ENCODE data around the gene RPL3. TPM values are rescaled to one million over a fixed set of nuclear protein-coding genes. Genes with fewer than 3 reads are reported as not detected.

RPL3 gene
- polyA plus RNA-seq (2013, experiment 1 of 2), result 2,333 TPM
- polyA plus RNA-seq (2013, experiment 2 of 2), result 2,549 TPM

DNA sequence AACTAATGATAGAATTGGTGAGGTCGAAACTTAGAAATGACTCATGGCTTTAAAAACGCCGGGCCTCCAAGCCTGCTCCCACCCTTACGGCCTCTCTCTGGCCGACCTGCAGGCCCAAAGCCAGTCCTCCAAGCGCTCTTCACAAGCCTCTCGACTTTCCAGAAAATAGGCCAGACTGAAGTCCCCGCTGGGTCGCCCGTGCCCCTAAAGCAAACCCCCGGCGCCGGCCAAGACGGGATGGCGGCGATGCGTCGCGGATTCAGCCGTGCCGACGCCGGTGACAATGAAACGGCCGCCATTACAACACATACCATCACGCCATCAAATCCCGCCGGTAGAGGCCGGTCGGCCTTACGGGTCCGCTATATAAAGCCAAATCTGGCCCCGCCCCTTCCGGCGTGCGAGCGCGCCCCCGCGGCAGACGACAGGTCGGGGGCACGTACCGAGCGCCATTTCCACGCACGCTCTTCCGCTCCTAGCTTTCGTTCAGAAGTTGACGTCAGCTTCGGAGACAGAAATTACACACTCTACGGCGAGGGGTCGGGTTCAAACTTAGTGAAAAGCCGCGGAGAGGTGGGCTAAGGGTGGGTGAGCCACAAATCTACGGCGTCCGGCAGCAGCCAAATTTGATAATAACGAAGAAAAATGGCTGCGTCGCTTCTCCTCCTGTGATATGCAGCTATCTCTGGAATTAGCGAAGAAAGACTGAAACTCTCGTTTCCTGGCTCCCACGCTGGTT is at the start of gene RPL3:
TSS of gene RPL3 (minus strand) at position 340 of the 739 bp plus-strand sequence. CDS start at position 314, 26 bp downstream.
- peak within 1 kb of the TSS; percentile 100 for H3K9ac ChIP-seq (ENCODE audit: low read depth, low read length)
- WGBS, result under 1% methylated on average over 65 of the region's 65 CpGs
- H3K4me1 ChIP-seq (ENCODE audit: insufficient read depth, low read length), result peaks cover 12% of the 10 kb centered on the region; the same call in 1 of the 2 replicates
- H3K27ac ChIP-seq (ENCODE audit: low read depth, low read length), result peak within 1 kb of the TSS; percentile 99
- no peaks in the 10 kb centered on the region for H3K27me3 ChIP-seq (ENCODE audit: insufficient read depth, low read length)
- H3K9me3 ChIP-seq (ENCODE audit: insufficient read depth, low read depth, low read length), result no peaks in the 10 kb centered on the region
- H3K36me3 ChIP-seq (ENCODE audit: insufficient read depth, low read length), result peaks cover 46% of the 10 kb centered on the region
- H3K4me3 ChIP-seq (ENCODE audit: low read length), result peak within 1 kb of the TSS; percentile 92

DNA sequence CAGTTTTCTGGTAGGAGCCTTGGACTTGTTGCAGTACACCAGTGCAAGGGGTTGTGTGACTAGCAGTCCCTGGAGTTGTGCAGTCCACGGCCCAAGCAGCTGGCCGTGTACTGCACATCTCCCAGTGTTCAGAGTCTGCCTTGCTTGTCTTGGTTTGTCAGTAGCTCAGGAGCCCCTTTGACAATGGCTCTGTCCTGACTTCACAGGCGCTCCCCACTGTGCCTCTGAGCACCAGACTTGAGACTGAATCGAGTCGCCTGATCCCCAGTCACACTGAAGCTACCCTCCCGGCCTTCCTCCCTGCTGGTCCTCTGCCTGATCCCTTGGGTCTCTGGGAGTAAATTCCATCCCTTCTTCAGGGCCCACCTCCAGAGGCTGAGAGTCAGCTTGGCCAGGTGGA is 49.8 kb upstream of the RPL3 start:
- Histone ChIP-seq H3K27me3 (ENCODE audit: insufficient read depth, low read length) (no peaks in the 10 kb centered on the region), H3K4me1 (ENCODE audit: insufficient read depth, low read length) (no peaks in the 10 kb centered on the region; the same call in 1 of the 2 replicates), H3K9me3 (ENCODE audit: insufficient read depth, low read depth, low read length) (no peaks in the 10 kb centered on the region), H3K36me3 (ENCODE audit: insufficient read depth, low read length) (no peaks in the 10 kb centered on the region), H3K27ac (ENCODE audit: low read depth, low read length) (no peak overlapping the region), H3K9ac (ENCODE audit: low read depth, low read length) (no peak overlapping the region), H3K4me3 (ENCODE audit: low read length) (no peak overlapping the region)
- 79% methylated on average over 6 of the region's 6 CpGs for WGBS

DNA sequence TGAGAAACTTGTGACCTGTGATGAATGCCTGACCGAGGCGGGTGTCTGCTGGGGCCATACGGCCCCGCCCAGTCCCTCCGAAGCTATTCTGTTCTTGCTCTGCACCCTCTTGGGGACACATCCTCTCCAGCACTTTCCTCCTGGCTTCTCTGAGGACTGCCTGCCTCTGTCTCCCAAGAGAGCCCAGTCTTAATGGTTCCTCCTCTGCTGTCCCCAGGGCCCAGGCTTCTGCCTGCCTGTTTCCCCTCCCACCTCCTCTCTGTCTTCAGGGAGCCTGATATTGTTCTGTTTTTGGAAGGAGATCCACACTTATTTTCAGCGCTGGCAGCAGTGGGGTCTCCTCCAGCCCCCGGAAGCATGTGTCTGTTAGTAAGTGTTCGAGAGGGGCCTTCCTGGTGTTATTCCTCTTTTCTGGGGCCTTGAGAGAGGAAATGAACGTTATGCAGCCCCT is 49.1 kb upstream of the RPL3 start:
- no peak overlapping the region for H3K9ac ChIP-seq (ENCODE audit: low read depth, low read length)
- no peak overlapping the region for H3K27ac ChIP-seq (ENCODE audit: low read depth, low read length)
- H3K27me3 ChIP-seq (ENCODE audit: insufficient read depth, low read length), result no peaks in the 10 kb centered on the region
- H3K36me3 ChIP-seq (ENCODE audit: insufficient read depth, low read length), result no peaks in the 10 kb centered on the region
- H3K4me3 ChIP-seq (ENCODE audit: low read length), result no peak overlapping the region
- no peaks in the 10 kb centered on the region for H3K9me3 ChIP-seq (ENCODE audit: insufficient read depth, low read depth, low read length)
- H3K4me1 ChIP-seq (ENCODE audit: insufficient read depth, low read length), result peaks cover 6% of the 10 kb centered on the region; the same call in 1 of the 2 replicates
- 85% methylated on average over 9 of the region's 9 CpGs for WGBS

DNA sequence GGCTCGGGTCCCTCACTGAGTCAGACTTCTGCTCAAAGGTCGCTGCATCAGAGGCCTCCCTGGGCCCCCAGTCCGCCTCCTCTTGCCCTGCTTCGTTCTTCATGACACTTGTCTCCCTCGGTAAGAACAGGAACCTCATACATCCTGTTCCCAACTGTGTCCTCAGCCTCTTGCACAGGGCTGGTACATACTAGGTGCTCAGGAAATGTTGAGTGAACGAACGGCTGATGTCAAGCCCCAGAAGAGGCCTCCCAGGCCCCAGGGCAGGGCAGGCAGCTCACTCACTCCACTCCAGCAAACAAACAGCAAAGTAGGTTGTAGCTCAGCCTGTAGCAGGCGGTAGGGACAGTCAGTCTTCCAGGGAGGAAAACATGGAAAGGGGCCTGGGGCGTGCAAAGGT is 47.6 kb upstream of the RPL3 start:
- Histone ChIP-seq H3K4me3 (ENCODE audit: low read length) (no peak overlapping the region), H3K9ac (ENCODE audit: low read depth, low read length) (no peak overlapping the region), H3K36me3 (ENCODE audit: insufficient read depth, low read length) (no peaks in the 10 kb centered on the region), H3K27me3 (ENCODE audit: insufficient read depth, low read length) (no peaks in the 10 kb centered on the region), H3K9me3 (ENCODE audit: insufficient read depth, low read depth, low read length) (no peaks in the 10 kb centered on the region), H3K4me1 (ENCODE audit: insufficient read depth, low read length) (peaks cover 17% of the 10 kb centered on the region), H3K27ac (ENCODE audit: low read depth, low read length) (no peak overlapping the region)
- WGBS, result 93% methylated on average over 9 of the region's 9 CpGs

DNA sequence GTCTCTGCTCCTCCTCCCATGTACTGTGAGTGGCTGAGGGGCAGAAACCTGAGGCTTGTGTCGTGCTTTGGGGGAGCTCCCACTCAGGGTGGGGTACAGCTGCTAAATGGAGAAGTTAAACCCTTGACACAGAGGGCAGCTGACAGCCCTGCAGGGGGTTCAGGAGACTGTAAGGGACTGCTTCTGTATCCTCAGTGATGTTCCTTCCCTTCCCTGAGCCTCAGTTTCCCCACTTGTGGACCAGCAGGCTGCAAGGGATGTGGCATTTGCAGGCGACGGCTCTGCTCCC is 46.0 kb upstream of the RPL3 start:
- no peak overlapping the region for H3K27ac ChIP-seq (ENCODE audit: low read depth, low read length)

DNA sequence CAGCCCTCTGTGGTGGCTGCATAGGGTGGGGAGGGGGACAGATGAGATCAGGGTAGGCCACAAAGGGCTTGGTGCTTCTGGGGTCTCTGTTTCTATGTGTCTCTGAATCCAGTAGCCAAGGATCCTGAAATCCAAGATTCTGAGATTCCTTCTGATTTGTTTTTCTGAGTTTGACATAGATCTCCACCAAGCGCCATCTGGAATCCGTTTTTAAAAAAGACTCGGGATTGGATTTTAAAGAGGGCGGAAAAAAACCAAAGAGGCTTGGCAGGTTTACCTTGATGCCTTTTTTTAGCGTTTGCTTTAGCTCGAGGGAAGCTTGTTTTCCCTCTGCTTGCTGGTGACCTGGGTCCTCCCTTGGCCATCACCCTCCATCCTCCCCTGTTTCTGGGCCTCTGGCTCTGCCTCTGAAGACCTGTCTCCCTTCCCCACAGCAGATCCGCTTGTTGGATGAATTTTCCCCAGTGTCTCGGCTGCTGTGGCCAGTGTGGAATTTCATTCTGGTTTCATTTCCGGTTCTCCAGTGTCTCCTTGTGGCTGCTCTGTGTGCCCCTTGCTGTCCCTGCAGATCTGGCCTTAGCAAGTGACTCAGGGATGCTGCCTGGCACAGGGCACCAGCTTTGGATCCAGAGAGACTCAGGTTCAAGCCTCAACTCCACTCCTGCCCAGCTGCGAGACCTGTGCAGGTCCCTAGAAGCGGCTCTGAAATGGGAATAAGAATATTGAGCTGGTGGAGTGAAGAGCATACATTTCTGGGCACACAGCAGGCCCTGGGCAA is 45.5 kb upstream of the RPL3 start:
- H3K4me3 ChIP-seq (ENCODE audit: low read length), result no peak overlapping the region
- 88% methylated on average over 11 of the region's 11 CpGs for WGBS
- H3K27me3 ChIP-seq (ENCODE audit: insufficient read depth, low read length), result no peaks in the 10 kb centered on the region
- H3K4me1 ChIP-seq (ENCODE audit: insufficient read depth, low read length), result peaks cover 25% of the 10 kb centered on the region
- no peaks in the 10 kb centered on the region for H3K9me3 ChIP-seq (ENCODE audit: insufficient read depth, low read depth, low read length)
- no peak overlapping the region for H3K9ac ChIP-seq (ENCODE audit: low read depth, low read length)
- H3K36me3 ChIP-seq (ENCODE audit: insufficient read depth, low read length), result no peaks in the 10 kb centered on the region
- no peak overlapping the region; the same call in 1 of the 2 replicates for H3K27ac ChIP-seq (ENCODE audit: low read depth, low read length)

More for the DNA sequence above, 46.0 kb upstream of the RPL3 start:
- 91% methylated on average over 3 of the region's 3 CpGs for WGBS
- no peak overlapping the region for H3K4me3 ChIP-seq (ENCODE audit: low read length)
- no peak overlapping the region for H3K9ac ChIP-seq (ENCODE audit: low read depth, low read length)
- peaks cover 25% of the 10 kb centered on the region for H3K4me1 ChIP-seq (ENCODE audit: insufficient read depth, low read length)
- no peaks in the 10 kb centered on the region for H3K9me3 ChIP-seq (ENCODE audit: insufficient read depth, low read depth, low read length)
- H3K27me3 ChIP-seq (ENCODE audit: insufficient read depth, low read length), result no peaks in the 10 kb centered on the region
- H3K36me3 ChIP-seq (ENCODE audit: insufficient read depth, low read length), result no peaks in the 10 kb centered on the region

DNA sequence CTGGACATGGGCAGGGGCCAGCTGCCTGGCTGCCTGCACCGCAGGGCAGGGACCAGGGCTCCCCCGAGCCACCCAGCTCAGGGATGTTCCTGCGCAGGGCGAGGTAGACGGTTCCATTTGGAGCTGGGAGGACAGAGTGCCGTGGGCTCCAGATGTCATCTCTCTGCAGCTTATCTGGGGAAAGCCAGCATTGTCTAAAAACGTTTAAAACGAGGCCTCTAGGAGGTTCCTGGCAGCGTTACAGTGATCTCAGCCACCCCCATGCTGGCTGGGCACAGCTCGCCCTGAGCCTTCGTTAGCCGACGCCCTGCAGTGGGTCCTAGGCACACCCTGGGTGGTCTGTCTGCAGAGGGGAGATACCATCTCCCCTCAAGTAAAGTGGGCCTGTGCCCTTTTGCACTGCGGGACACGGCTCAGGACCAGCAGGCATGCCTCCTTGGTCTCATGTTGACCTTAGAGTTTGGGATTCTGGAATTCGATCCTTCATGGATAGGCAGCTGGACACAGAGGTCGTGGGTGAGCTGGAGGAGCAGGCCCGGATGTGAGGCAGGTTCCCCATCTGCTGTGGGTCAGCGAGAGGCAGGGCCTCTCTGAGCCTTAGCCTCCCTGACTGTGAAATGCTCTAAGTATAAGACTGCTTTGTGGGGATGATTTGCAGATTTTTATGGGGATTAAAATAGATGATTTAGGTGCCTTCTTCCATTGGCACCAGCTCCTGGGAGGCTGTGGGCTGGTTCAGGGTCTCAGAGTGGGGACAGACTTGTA is 44.5 kb upstream of the RPL3 start:
- H3K27ac ChIP-seq (ENCODE audit: low read depth, low read length), result no peak overlapping the region
- no peak overlapping the region for H3K9ac ChIP-seq (ENCODE audit: low read depth, low read length)
- no peak overlapping the region for H3K4me3 ChIP-seq (ENCODE audit: low read length)
- H3K27me3 ChIP-seq (ENCODE audit: insufficient read depth, low read length), result no peaks in the 10 kb centered on the region
- no peaks in the 10 kb centered on the region for H3K9me3 ChIP-seq (ENCODE audit: insufficient read depth, low read depth, low read length)
- 80% methylated on average over 19 of the region's 19 CpGs for WGBS
- H3K36me3 ChIP-seq (ENCODE audit: insufficient read depth, low read length), result no peaks in the 10 kb centered on the region
- peaks cover 25% of the 10 kb centered on the region for H3K4me1 ChIP-seq (ENCODE audit: insufficient read depth, low read length)

DNA sequence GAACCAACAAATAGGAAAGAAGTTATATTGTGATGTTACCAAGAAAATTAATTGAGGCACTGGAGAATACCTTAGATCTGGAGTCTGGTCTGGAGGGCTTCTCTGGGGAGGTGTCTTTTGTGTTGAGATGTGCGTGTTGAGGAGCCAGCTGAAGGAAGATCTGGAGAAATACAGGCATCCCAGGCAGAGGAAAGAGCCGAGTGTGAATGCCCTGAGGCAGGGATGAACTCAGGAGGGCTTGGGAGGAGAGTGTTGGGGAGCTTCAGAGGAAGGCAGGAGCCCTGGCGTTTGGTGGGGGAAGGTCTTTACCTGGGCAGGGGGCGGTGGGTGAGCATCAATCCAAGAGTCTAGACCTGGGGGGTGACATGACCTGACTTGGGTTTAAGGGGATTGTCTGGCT is 43.5 kb upstream of the RPL3 start:
- Histone ChIP-seq H3K4me1 (ENCODE audit: insufficient read depth, low read length) (peaks cover 25% of the 10 kb centered on the region), H3K9ac (ENCODE audit: low read depth, low read length) (no peak overlapping the region), H3K27ac (ENCODE audit: low read depth, low read length) (no peak overlapping the region), H3K9me3 (ENCODE audit: insufficient read depth, low read depth, low read length) (no peaks in the 10 kb centered on the region), H3K27me3 (ENCODE audit: insufficient read depth, low read length) (no peaks in the 10 kb centered on the region), H3K36me3 (ENCODE audit: insufficient read depth, low read length) (no peaks in the 10 kb centered on the region), H3K4me3 (ENCODE audit: low read length) (no peak overlapping the region)
- 67% methylated on average over 4 of the region's 4 CpGs for WGBS

DNA sequence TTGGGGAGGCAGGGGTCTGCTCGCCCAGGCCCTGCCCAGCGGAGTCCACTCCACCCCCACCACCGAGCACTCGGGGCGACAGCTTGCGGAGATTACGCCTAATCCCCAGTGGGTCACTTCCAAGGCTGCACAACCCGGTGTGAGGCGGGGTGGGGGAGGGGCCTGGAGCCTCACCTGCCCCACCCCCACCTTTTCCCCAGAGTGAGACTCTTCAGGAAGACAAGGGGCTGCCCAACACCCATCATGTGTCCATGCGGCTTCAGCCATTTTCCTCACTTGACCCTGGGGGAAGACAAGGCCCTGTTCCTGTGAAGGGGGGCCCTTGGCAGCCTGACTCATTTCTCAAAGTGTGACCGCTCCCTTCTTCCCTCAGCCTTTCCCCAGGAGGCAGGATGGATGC is 42.8 kb upstream of the RPL3 start:
- Histone ChIP-seq H3K27me3 (ENCODE audit: insufficient read depth, low read length) (no peaks in the 10 kb centered on the region), H3K9me3 (ENCODE audit: insufficient read depth, low read depth, low read length) (no peaks in the 10 kb centered on the region), H3K4me1 (ENCODE audit: insufficient read depth, low read length) (peaks cover 25% of the 10 kb centered on the region), H3K9ac (ENCODE audit: low read depth, low read length) (no peak overlapping the region), H3K27ac (ENCODE audit: low read depth, low read length) (no peak overlapping the region), H3K4me3 (ENCODE audit: low read length) (no peak overlapping the region), H3K36me3 (ENCODE audit: insufficient read depth, low read length) (no peaks in the 10 kb centered on the region)
- 54% methylated on average over 11 of the region's 11 CpGs for WGBS

DNA sequence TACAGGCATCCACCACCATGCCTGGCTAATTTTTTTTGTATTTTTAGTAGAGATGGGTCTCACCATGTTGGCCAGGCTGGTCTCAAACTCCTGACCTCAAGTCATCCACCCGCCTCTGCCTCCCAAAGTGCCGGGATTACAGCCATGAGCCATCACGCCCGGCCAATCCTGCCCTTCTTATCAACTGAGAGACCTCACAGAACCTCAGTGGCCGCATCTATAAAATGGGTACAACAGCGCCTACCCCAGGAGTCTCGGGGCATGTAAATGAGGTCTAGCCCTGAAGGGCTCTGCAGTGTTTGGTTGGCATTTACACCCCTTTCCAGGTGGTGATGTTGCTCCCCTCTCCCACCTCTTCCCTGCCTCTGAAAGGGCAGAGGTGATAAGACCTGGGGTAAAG is 42.1 kb upstream of the RPL3 start:
- Histone ChIP-seq H3K4me1 (ENCODE audit: insufficient read depth, low read length) (peaks cover 25% of the 10 kb centered on the region), H3K4me3 (ENCODE audit: low read length) (no peak overlapping the region), H3K27me3 (ENCODE audit: insufficient read depth, low read length) (no peaks in the 10 kb centered on the region), H3K9ac (ENCODE audit: low read depth, low read length) (no peak overlapping the region), H3K27ac (ENCODE audit: low read depth, low read length) (no peak overlapping the region), H3K9me3 (ENCODE audit: insufficient read depth, low read depth, low read length) (no peaks in the 10 kb centered on the region), H3K36me3 (ENCODE audit: insufficient read depth, low read length) (no peaks in the 10 kb centered on the region)
- WGBS, result 89% methylated on average over 7 of the region's 7 CpGs
